DOHH2 (cell line): ENCODE data around the gene SUFU.

Source experiments
- H3F3A ChIP-seq: fragments of 200-600 bp; sonication (generic), shearing (Covaris generic); 2 replicates; pipeline ENCODE4 v1.6.0; 2016; ENCODE audit warnings: antibody characterized with exemption, mild to moderate bottlenecking; ENCODE audit not compliant: control insufficient read depth, insufficient read depth
- H3K27ac ChIP-seq: fragments of 200-600 bp; sonication (generic); 2 replicates; pipeline ENCODE4 v1.5.1; 2014; ENCODE audit warnings: low read depth, mild to moderate bottlenecking, low read length, moderate library complexity
- H3K27me3 ChIP-seq: fragments of 200-600 bp; sonication (generic); 2 replicates; pipeline ENCODE4 v1.6.1; 2014; ENCODE audit warnings: mild to moderate bottlenecking, low read length, mixed read lengths; ENCODE audit not compliant: control insufficient read depth
- H3K36me3 ChIP-seq: fragments of 200-600 bp; sonication (generic); 2 replicates; pipeline ENCODE4 v1.6.1; 2014; ENCODE audit warnings: mild to moderate bottlenecking, low read length, moderate library complexity, mixed read lengths; ENCODE audit not compliant: control insufficient read depth
- H3K4me1 ChIP-seq: fragments of 200-600 bp; sonication (generic); 2 replicates; pipeline ENCODE4 v1.6.1; 2014; ENCODE audit warnings: mild to moderate bottlenecking, low read length, mixed read lengths; ENCODE audit not compliant: control insufficient read depth
- H3K4me2 ChIP-seq: fragments of 200-600 bp; sonication (generic); 2 replicates; pipeline ENCODE4 v1.6.0; 2014; ENCODE audit warnings: mild to moderate bottlenecking, low read length, moderate library complexity
- H3K4me3 ChIP-seq: fragments of 200-600 bp; sonication (generic); 2 replicates; pipeline ENCODE4 v1.5.1; 2014; ENCODE audit warnings: mild to moderate bottlenecking, low read length, mixed read lengths
- H3K79me2 ChIP-seq: fragments of 200-600 bp; sonication (generic); 2 replicates; pipeline ENCODE4 v1.6.1; 2014; ENCODE audit warnings: mild to moderate bottlenecking, low read length, mixed read lengths; ENCODE audit not compliant: control insufficient read depth
- H3K9me2 ChIP-seq: fragments of 200-600 bp; sonication (generic); replicated peaks from 2 replicates; pipeline ENCODE4 v1.6.1; 2014; ENCODE audit warnings: mild to moderate bottlenecking, low read length, mixed read lengths; ENCODE audit not compliant: control insufficient read depth
- H3K9me3 ChIP-seq: fragments of 200-600 bp; sonication (generic); 2 replicates; pipeline ENCODE4 v1.6.1; 2014; ENCODE audit warnings: antibody characterized with exemption, low read length, mixed read lengths; ENCODE audit not compliant: control insufficient read depth, insufficient read depth
- H4K20me1 ChIP-seq: fragments of 200-600 bp; sonication (generic); 2 replicates; pipeline ENCODE4 v1.6.0; 2014; ENCODE audit warnings: low read depth, mild to moderate bottlenecking, antibody characterized with exemption, low read length, moderate library complexity; ENCODE audit not compliant: control insufficient read depth, insufficient read depth
- CTCF ChIP-seq: fragments of 200-600 bp; sonication (generic); IDR thresholded peaks from one replicate; pipeline ENCODE4 v1.5.1; 2014; ENCODE audit warnings: antibody characterized with exemption, mild to moderate bottlenecking, low read depth, low read length; ENCODE audit not compliant: poor library complexity, severe bottlenecking
- EZH2phosphoT487 ChIP-seq: fragments of 200-600 bp; sonication (generic); IDR thresholded peaks from 2 replicates; pipeline ENCODE4 v1.6.1; 2017; ENCODE audit warnings: borderline replicate concordance, mild to moderate bottlenecking, antibody characterized with exemption, low read length, moderate library complexity, mixed read lengths

SUFU gene

GRCh38 chr10:102565793-102566192 lies 62.0 kb downstream of the SUFU start:
- no peaks in the 10 kb centered on the region for H4K20me1 ChIP-seq
- H3K4me3 ChIP-seq = no peak overlapping the region
- no peak overlapping the region for H3K27ac ChIP-seq

GRCh38 chr10:102578782-102579181 lies 75.0 kb downstream of the SUFU start:
- Histone ChIP-seq H3K4me3 (no peak overlapping the region), H3K4me2 (no peak overlapping the region), H3K4me1 (no peaks in the 10 kb centered on the region), H3K36me3 (no peaks in the 10 kb centered on the region), H4K20me1 (no peaks in the 10 kb centered on the region), H3K9me3 (no peaks in the 10 kb centered on the region), H3K27ac (no peak overlapping the region), H3F3A (no peaks in the 10 kb centered on the region), H3K27me3 (no peaks in the 10 kb centered on the region), H3K79me2 (no peaks in the 10 kb centered on the region), H3K9me2 (no peaks in the 10 kb centered on the region)
- no peak for TF ChIP-seq CTCF
- TF ChIP-seq EZH2phosphoT487 = no peak

More at GRCh38 chr10:102565793-102566192, 62.0 kb downstream of the SUFU start:
- Histone ChIP-seq H3K27me3 (no peaks in the 10 kb centered on the region), H3K79me2 (no peaks in the 10 kb centered on the region), H3K4me2 (no peak overlapping the region), H3K9me2 (no peaks in the 10 kb centered on the region), H3K9me3 (no peaks in the 10 kb centered on the region), H3K4me1 (no peaks in the 10 kb centered on the region), H3K36me3 (no peaks in the 10 kb centered on the region), H3F3A (no peaks in the 10 kb centered on the region)
- TF ChIP-seq CTCF (no peak), EZH2phosphoT487 (no peak)

GRCh38 chr10:102579328-102579727 lies 75.6 kb downstream of the SUFU start:
- no peaks in the 10 kb centered on the region for H3K36me3 ChIP-seq
- TF ChIP-seq CTCF (no peak), EZH2phosphoT487 (no peak)
- H3K27ac ChIP-seq = no peak overlapping the region
- no peak overlapping the region for H3K4me3 ChIP-seq
- no peaks in the 10 kb centered on the region for H3K27me3 ChIP-seq
- H3K9me3 ChIP-seq = no peaks in the 10 kb centered on the region
- no peaks in the 10 kb centered on the region for H3K9me2 ChIP-seq
- H3F3A ChIP-seq = no peaks in the 10 kb centered on the region
- no peak overlapping the region for H3K4me2 ChIP-seq
- H4K20me1 ChIP-seq = no peaks in the 10 kb centered on the region
- H3K4me1 ChIP-seq = no peaks in the 10 kb centered on the region
- no peaks in the 10 kb centered on the region for H3K79me2 ChIP-seq
